Measurements from ENCODE around the gene GBA2.

The GBA2 gene

DNA sequence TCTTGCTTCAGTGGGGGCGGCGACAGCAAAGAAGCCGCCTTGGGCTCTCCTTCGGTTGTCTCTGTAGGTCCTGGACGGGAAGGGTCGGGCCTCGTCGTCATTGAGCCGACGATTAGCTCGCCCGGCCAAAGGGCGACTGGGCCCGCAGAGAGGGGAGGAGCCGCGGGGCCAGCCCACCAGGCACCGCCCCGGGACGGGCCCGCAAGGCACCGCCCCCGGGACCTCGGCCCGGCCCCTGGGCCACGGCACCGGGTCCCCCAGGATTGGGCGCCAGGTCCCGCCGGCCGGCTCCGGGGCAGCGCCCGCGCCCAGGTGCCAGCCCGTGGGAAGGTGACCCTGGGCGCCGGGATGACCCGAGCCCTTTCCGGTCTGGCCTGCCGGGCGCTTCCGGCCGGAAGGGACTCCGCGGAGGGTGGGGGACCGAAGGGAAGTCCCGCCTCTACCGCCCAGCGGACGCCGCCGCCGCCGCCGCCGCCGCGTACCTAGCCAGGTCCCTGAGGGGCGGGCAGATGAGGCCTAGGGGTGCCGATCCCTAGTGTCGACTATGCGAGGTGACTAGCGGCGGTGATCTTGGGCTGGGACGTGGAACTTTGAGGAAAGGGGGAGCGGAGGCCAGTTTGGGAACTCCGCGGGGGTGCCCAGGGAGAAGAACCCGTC is at the start of gene GBA2, which contains the start of gene RGP1:
TSS of gene GBA2 (minus strand) at position 371 of the 657 bp plus-strand sequence. CDS start 524 bp downstream, outside the sequence.
TSS of gene RGP1 (plus strand) at position 430 of the 657 bp plus-strand sequence. CDS start 469 bp downstream, outside the sequence.
- DNase-seq: peak; percentile 67 to 71

DNA sequence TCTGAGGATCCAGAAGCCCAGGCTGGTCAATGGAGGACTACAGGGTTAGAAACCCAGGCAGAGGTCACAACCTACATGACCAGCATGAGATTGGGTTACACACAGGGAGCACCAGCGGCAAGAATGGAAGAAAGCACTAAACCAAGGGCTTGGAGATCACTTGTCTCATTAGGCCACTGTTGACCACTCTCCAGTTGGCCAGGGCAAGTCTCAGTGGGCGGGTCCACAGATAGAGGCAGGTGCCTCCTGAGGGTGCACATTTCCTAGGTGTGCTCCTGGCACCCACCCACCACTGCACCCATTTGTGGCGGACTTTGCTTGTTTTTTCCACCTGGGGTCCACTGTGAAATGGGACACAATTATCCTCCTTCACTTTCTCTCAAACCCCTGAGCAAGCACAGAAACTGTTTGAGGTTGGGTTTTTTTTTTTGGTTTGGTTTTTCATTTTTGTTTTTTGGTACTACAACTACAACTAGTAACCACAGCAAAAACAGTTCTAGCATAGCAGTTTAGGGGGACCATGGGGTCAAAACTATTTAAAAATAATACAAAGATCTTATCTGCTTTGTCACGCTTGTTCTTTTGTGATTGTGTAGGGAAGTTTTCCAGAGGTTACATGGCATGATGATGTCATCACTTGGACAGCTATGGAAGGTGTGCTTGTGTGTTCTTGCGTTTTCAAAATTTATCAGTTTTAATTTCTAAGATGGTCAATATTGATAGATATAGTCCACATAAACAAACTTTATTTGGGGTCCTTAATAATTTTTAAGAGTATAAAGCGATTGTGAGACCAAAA is 48.5 kb upstream of the GBA2 start:
- no peak for DNase-seq

GRCh38 chr9:35795695-35796094 is 46.7 kb upstream of the GBA2 start:
- DNase-seq: no peak

GRCh38 chr9:35793461-35793860 is 44.4 kb upstream of the GBA2 start:
- no peak for DNase-seq

- DNase-seq: no peak
Observed at GRCh38 chr9:35792826-35793225, 43.8 kb upstream of the GBA2 start.

DNA sequence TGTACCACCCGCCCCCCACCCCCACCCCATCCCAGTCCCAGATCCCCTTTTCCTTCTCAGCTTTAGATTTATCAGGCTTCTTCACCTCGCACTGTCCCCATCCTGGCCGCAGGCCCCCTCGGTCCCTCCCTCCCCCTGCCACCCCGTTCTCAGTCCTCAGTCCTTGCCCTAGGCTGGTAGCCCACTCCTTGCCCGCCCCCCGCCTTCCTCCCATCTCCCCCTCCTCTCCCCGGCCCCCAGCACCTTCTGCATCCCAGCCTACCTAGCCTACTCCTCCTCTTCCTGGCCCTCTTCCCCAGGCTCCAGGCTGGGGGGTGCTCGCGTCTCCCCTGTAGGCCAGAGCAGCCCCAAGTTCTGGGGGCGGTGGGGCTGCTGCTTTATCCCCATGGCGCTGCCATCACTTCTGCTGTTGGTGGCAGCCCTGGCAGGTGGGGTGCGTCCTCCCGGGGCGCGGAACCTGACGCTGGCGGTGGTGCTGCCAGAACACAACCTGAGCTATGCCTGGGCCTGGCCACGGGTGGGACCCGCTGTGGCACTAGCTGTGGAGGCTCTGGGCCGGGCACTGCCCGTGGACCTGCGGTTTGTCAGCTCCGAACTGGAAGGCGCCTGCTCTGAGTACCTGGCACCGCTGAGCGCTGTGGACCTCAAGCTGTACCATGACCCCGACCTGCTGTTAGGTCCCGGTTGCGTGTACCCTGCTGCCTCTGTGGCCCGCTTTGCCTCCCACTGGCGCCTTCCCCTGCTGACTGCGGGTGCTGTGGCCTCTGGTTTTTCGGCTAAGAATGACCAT is 43.2 kb upstream of the GBA2 start:
- no peak for DNase-seq

DNA sequence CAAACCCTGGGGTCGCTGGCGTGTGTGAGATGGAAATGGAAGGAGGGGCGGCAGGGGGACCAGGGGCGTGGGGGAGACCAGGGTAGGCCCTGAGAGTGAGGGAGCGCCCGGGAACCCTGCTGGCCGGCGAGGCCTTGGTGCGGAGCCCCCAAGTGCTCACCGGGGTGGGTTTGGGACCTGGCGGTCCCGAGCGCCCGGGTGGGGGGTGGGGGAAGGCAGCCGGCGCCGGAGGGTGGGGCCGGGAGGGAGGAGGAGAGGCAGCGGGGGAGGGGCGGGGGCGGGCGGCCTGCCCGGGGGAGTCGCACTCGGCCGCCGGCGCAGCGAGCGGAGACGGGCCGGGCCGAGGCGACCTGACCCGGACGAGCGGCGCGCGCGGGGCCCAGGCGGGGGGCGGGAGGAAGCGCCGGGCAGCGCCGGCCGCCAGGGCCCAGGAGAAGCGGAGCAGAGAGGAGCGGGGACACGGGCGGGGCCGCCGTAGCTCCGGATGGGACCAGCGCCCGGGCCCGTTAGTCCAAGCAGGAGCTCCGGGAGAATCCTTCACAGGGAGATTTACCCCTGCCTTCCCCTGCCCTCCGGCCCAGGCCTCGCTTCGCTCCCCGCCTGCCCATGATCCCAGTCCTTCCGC is 42.4 kb upstream of the GBA2 start, which contains the start of gene NPR2:
TSS of gene NPR2 (plus strand) at position 295 of the 625 bp plus-strand sequence. CDS start 818 bp downstream, outside the sequence.
- no peak for DNase-seq

GRCh38 chr9:35790385-35791296 is 41.6 kb upstream of the GBA2 start:
- peak; percentile 62 to 76 for DNase-seq

- DNase-seq: no peak
Observed at GRCh38 chr9:35790025-35790384, 41.0 kb upstream of the GBA2 start.

- no peak for DNase-seq
Observed at GRCh38 chr9:35789541-35789940, 40.5 kb upstream of the GBA2 start.

DNA sequence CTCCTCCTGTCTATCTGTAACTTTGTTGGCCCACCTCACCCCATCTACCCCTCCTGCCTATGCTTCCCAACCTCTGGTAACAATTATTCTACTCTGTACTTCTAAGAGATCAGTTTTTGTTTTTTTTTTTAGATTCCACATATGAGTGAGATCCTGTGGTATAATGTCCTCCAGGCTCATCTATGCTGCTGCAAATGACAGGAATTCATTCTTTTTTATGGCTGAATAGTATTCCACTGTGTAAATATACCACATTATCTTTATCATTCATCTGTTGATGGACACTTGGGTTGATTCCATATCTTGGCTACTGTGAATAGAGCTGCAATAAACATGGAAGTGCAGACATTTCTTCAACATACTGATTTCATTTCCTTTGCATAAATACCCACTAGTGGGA is 34.4 kb upstream of the GBA2 start:
- no peak for DNase-seq

DNA sequence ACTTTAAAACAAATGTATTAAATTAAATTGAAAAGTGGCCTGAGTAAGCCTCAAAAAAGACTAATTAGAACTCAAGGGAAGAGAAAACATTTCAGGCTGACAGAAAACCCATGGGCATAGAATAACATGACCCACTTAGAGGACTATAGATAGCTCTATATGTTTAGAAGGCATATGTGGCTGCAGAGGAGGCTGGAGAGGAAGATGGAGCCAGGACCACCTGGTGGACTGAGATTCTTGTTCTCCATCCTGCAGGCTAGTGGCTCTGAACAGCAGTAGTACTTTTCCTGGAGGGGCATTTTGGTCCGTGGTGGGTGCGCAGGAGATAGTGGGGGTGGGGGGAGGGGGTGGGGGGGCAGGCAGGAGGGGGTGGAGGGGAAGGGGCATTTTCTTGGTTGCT is 32.0 kb upstream of the GBA2 start:
- DNase-seq: no peak

DNA sequence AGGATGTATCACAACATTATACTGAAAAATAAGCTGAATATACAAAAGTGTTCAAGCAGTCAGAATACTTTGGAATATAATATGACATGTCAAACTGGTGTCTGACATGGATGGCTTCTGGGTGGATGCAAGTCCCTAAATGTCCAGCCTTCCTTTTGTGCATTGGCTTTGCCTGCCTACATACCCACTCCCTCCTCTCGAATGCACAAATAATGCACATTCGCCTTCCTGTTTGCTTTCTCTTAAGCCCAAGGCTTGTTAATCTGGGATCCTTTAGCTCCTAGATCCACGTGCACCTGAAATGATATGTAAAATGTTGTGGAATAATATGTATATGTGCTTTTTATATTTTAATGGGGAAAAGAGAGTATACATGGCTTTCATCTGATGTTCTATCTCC is 29.5 kb upstream of the GBA2 start:
- DNase-seq: no peak

- no peak for DNase-seq
Observed at GRCh38 chr9:35776018-35776417, 27.0 kb upstream of the GBA2 start.

DNA sequence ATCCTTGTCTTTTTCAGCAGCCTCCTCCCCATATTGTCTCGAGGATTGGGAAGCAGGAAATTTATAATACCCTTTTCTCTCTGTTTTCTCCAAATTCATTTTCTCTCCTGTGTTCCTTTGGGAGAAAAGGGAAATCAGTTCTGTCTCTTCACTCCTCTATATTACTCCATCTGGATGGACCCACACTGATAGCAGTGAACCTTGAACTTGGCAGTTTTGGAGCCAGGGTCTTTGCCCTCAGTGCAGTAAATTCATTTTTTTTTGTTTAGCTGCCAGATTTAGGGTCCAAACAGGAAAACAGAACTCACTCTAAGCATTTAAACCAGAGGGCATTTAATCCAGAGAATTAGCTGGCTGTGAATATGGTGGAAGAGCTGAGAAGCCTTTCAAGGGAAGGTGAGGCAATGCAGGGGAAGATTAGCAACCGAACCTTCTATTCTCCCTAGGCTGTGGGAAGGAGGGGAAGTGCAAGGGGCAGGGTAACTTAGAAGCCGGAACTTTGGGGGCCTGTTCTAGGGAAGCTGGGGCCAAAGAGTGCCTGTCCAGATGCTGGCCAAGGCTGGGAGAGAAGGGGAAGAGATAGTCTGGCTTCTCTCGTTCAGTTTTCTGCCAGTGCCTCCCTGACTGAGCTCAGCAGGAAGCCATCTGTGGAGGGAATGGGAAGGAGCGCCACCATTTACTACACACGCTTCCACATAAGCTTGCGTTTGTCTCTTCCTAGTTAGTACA is 26.0 kb upstream of the GBA2 start:
- no peak for DNase-seq

DNA sequence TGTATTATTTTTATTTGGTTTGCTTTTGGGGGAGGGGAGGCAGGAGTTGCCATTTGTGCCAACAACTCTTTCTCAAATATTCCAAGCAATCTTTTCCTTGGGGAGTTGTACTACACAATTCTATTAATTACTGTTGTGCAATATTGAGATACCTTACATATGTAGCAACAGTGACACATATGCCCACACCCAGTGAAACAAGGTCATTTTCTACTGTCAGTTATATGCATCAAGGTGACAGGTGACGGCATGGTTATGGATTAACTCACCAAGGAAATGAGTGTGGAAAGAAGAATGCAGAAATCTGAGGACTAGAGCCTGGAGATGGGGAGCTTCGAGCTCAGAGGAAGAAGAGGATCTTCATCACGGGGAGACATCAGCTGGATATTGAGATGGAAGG is 22.9 kb upstream of the GBA2 start:
- no peak for DNase-seq

DNA sequence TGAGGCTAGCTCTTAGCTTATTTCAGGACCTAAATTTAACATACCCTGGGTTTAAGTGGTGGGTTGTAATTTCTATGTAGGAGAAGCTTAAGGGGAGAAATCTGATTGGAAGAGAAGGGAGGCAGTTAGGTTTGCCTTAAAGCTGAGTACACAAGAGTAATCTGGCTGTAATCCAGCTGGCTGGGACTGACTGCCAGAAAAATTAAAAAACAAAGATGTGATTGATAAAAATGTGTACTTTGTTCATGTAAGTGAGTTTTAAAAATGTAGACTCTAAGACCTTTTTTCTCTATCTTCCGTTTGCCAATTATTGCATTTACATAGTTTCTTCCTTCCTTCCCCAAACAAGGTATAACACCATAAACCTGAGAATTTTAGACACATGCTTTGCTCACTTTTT is 22.5 kb upstream of the GBA2 start:
- DNase-seq: no peak

- no peak for DNase-seq
Observed at GRCh38 chr9:35771075-35771433, 22.0 kb upstream of the GBA2 start.

- DNase-seq: no peak
Observed at GRCh38 chr9:35769763-35770162, 20.7 kb upstream of the GBA2 start.

DNA sequence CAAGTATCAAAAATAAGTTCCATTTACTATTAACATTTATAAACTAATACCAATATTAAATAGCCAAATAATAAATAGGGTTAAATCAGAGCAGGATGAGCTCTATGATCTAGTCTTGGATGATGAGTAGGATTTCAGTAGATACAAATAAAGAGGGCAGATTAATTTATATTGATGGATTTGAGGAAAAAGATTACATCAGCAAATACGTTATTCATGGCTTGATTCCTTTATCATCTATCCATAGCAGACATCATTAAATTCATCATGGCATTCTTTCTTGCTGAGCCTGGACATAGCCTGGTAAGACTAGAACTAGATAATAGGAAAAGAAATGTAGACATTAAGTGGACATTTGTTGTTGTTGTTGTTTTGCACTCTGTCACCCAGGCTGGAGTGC is 18.4 kb upstream of the GBA2 start:
- no peak for DNase-seq

GRCh38 chr9:35766997-35767396 is 18.0 kb upstream of the GBA2 start:
- no peak for DNase-seq
